Lung microvascular endothelial cell (primary cell): ENCODE measurements around the gene NAPSA. TPM values are rescaled to one million over a fixed set of nuclear protein-coding genes. Genes with fewer than 3 reads are reported as not detected.
A peak's percentile ranks its signal among the peaks of the same experiment; 100 is the strongest.
"Not testable (repeated sequence)": the region's sequence is repeated elsewhere in the genome, so short reads cannot be mapped to it uniquely, and the experiment has no call there.

Experiments
- DNase-seq, 2 donors: peaks; one replicate each; pipeline versions ENCODE4 v3.0.0 to v3.0.0-alpha.2; 2010; ENCODE audit warnings: low read depth in 2 of 2
- total RNA-seq: library from RNA; depleted of rRNA; stranded (reverse); fragments of >200 nt; gene quantifications from 2 replicates; pipeline ENCODE4 v1.2.1, GENCODE V29; 2014

The NAPSA gene
- total RNA-seq, 1 donor from 2014 or later: under 0.01 TPM

GRCh38 chr19:50331994-50332243 lies 33.5 kb downstream of the NAPSA start:
- DNase-seq: no peak

- DNase-seq: no peak
These were observed 34.0 kb downstream of the NAPSA start for GRCh38 chr19:50331221-50331993.

- peak; percentile 77 to 81 for DNase-seq
These were observed 34.9 kb downstream of the NAPSA start for GRCh38 chr19:50330365-50331078.

- not testable (repeated sequence) for DNase-seq
These were observed 35.5 kb downstream of the NAPSA start for GRCh38 chr19:50329926-50330294.

- DNase-seq: peak; percentile 100
These were observed 36.1 kb downstream of the NAPSA start, which contains the start of gene KCNC3 for GRCh38 chr19:50329146-50329925. TSS of gene KCNC3 (minus strand) at chr19:50329377. CDS start at chr19:50329082, 295 bp downstream.

DNA sequence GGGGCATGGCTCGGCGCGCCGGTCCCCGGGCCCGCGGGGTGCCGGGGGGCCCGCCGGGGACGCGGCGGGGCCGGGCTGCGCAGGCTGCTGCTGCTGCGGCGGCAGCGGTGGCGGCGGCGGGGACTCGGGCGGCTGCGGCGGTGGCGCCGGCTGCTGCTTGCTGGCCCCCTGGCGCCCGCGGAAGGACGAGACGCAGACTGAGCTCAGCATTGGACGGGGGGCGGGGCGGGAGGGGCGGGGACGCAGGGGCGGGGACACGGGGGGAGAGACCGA lies 36.6 kb downstream of the NAPSA start:
- no peak for DNase-seq

GRCh38 chr19:50328224-50328872 lies 37.1 kb downstream of the NAPSA start:
- DNase-seq: peak; percentile 28 to 33

DNA sequence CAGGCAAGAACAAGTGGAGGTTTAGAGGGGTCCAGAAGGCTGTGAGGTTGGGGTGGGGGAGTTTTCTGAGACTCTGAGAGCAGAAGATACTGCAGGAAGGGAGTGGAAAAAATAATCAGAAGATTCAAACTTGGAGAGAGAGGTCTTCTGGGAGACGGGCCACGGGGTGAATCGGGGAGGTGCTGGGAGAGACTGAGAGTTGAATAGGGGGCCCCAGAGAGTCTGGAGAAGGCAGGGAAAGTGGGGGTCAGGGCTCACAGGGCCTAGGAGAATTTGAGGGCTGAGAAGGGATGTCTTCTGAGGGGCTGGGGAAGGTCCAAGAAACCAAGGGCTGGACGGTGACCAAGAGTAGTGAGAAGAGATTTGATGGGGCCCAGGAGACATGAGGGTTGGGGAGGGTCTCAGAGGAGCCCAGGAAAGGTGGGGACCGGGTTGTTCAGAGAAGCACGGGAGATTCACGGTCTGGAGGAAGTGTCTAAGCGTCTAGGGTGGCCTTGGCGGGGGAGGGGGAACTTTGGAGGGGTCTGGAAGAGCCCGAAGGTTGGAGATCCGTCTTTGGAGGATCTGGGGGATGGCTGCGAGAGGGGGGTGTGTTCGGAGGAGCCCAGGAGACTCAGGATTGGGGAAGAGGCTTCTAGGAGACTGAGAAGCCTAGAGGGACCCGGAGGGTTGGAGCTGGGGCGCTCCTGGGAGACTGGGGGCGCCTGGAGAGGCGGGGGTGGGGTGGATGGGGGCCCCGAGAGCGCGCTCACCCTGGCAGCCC lies 37.8 kb downstream of the NAPSA start:
- DNase-seq: no peak

GRCh38 chr19:50327013-50327412 lies 38.4 kb downstream of the NAPSA start:
- DNase-seq: no peak

DNA sequence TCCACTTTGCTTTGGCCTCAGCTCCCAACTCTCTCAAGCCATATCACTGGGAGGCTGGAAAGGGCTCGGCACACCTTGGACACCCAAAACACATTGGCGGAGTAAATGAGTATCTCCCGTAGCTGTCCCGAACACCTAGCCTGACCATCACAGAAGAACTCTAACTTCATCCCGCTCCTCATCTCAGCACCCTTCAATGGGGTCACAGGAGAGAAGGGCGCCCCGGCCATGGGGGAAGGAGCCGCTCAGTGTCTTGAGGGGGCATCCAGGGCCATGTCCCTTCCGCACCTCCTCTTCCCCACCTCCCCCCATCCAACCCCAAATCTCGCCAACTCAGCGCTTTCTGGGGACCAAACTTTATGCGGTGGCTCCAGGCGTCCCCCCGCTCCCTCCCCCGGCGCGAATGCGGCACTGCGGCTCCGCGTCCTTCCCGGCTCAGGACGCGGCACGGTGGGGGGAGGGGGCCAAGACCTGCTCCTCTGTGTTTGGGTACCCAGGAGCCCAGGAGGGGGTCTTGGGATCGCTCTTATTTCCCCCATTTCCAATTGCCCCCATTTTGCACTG lies 39.3 kb downstream of the NAPSA start:
- no peak for DNase-seq

- DNase-seq: peak; percentile 66 to 79
These were observed 39.9 kb downstream of the NAPSA start for GRCh38 chr19:50325310-50326100.

DNA sequence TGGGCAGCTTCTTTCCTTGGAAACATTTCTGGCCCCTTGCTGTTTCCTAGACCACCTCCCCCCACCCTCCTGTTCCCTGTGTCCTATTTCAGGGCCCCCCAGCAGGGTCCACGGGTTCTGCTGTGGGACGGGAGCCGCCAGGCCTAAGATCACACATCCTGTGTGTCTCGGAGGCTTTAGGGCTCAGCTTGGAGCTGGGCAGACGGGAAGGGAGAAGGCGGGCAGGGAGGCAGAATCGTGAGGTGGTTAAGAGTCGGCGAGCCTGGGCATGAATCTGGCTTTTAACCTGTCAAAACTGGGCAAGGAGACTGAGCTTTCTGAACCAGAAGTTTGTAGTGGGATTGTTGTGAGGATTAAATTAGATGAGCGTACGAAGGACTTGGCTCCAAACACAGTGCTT lies 41.1 kb downstream of the NAPSA start:
- DNase-seq: no peak

- DNase-seq: no peak
These were observed 41.7 kb downstream of the NAPSA start for GRCh38 chr19:50323782-50324133.

DNA sequence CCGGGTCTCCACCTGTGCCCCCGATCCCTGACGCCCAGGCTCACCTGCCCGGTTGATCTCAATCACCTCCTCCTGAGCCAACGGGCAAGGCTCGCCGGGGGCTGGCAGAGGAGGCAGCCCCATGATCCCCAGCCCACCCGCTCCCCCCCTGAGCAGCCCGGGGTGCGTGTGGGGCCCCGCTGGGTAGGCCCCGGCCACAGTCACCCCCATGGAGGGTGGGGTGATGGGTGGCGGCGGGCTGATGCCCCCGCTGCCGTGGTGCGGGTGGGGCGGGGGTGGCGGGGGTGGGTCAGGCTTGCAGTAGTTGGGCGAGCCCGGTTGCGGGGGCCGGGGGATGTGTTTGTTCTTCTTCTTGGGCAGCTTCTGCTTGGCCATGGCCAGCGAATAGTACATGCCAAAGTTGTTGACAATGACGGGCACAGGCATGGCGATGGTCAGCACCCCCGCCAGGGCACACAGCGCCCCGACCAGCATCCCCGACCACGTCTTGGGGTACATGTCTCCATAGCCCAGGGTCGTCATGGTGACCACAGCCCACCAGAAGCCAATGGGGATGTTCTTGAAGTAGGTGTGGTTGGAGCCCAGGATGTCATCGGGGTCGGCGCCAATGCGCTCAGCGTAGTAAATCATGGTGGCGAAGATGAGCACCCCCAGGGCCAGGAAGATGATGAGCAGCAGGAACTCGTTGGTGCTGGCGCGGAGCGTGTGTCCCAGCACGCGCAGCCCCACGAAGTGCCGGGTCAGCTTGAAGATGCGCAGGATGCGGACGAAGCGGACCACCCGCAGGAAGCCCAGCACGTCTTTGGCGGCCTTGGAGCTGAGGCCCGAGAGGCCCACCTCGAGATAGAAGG lies 42.3 kb downstream of the NAPSA start:
- no peak for DNase-seq

DNA sequence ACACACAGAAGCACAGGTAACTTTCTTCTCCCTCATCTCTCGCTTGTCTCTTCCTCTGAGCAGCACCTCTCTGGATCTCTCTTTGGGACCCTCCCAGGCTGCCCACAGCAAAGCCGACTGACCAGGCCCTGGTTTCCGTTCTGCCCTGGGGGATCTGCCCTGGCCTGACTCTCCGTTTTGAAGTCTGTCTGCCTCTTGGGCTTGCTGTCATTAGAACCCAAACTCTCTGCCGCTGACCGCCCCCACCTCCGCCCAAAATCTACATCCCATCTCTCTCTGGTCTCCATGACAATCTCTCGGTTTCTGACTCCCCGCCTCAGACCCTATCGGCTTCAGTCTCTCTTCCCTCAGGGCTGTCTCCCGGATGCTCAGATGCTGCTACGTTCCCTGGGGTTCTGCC lies 43.2 kb downstream of the NAPSA start:
- DNase-seq: no peak

- DNase-seq: no peak
These were observed 43.6 kb downstream of the NAPSA start for GRCh38 chr19:50321831-50322230.

- no peak for DNase-seq
These were observed 44.8 kb downstream of the NAPSA start for GRCh38 chr19:50320596-50320995.

DNA sequence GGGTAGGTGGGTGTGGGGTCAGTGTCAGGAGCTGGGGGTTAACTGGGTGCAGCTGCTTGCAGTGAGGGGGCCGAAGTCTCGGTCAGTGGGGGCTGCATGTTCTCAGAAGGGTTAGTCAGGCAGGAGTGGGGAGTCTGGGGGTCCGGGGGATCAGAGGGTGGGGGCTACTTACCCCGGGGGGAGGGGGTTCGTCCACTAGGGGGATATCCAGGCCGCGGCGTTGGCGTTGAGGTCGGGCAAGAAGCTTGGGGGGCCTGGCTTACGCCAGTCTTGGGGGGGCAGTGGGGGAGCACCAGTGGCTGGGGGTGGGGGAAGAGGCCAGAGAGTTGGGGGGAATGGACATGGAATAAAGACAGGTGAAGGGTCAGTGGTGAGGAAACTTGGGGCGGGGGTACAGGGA lies 45.4 kb downstream of the NAPSA start:
- no peak for DNase-seq

DNA sequence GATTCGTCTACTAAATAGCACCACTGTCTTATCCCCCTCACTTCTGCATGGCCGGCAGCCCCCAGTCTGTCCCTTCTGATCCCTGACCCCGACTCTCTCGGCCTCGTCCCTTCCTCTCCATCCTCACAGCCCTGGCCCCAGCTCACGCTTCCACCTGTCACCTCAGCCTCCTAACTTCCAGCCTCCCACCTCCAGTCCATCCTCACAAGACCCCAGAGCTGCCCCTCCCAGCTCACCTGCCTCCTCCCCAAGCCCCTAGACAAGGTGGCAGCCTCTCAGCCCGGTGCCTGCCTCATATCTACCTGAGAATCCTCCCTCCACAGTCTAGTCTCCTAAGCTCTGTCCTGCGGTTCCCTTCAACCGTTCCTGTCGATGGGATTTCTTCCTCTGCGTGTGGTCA lies 46.3 kb downstream of the NAPSA start:
- no peak for DNase-seq
